MCF 10A (cell line): Measurements from ENCODE around the gene PIRT. TPM values are rescaled to one million over a fixed set of nuclear protein-coding genes. Genes with fewer than 3 reads are reported as not detected.

Experiments
- BruUV-seq: library from RNA; stranded (reverse); fragments of 400-500 nt; replicated peaks from 2 replicates; lab custom pipeline; 2021; lab: Mats Ljungman, UMichigan
- CTCF ChIA-PET: fragments of 300-600 bp; sonication (Branson Sonifier 250); formaldehyde crosslinking; extraction: SDS; loops from one replicate; lab custom pipeline; 2021; ENCODE audit warnings: antibody characterized with exemption, inconsistent platforms; lab: Yijun Ruan, JAX
- POLR2A ChIA-PET: fragments of 300-600, 350-650 bp; sonication (Branson Sonifier 250); formaldehyde crosslinking; extraction: SDS; loops from one replicate; lab custom pipeline; 2020; ENCODE audit warnings: antibody characterized with exemption, inconsistent platforms; lab: Yijun Ruan, JAX
- DNase-seq: peaks from one replicate; pipeline ENCODE4 v3.0.0-alpha.2; 2018; ENCODE audit not compliant: unreplicated experiment
- H3K27ac Mint-ChIP-seq: one replicate; pipeline ENCODE4 v1.8.0; 2022; ENCODE audit warnings: mild to moderate bottlenecking, low read depth, mixed read lengths; ENCODE audit not compliant: unreplicated experiment
- H3K27me3 Mint-ChIP-seq: one replicate; pipeline ENCODE4 v1.8.0; 2022; ENCODE audit warnings: mixed read lengths; ENCODE audit not compliant: insufficient read depth, unreplicated experiment
- H3K36me3 Mint-ChIP-seq: one replicate; pipeline ENCODE4 v1.8.0; 2022; ENCODE audit warnings: mild to moderate bottlenecking, moderate library complexity, mixed read lengths; ENCODE audit not compliant: insufficient read depth, unreplicated experiment
- H3K4me1 Mint-ChIP-seq: one replicate; pipeline ENCODE4 v1.8.0; 2022; ENCODE audit warnings: mixed read lengths; ENCODE audit not compliant: insufficient read depth, unreplicated experiment
- H3K4me3 Mint-ChIP-seq: one replicate; pipeline ENCODE4 v1.8.0; 2022; ENCODE audit warnings: mild to moderate bottlenecking, moderate library complexity, mixed read lengths; ENCODE audit not compliant: unreplicated experiment
- H3K9me3 Mint-ChIP-seq: one replicate; pipeline ENCODE4 v1.8.0; 2022; ENCODE audit warnings: mixed read lengths; ENCODE audit not compliant: unreplicated experiment
- CTCF ChIP-seq: fragments of 200-600 bp; IDR thresholded peaks from one replicate; pipeline ENCODE4 v1.8.0; 2022; ENCODE audit warnings: antibody characterized with exemption, mild to moderate bottlenecking; ENCODE audit not compliant: unreplicated experiment
- intact Hi-C: fragments of 100-400 bp; cut with micrococcal nuclease; formaldehyde crosslinking; loops from 2 replicates; pipeline ENCODE4 v1.14.1; 2022
- total RNA-seq: library from RNA; stranded (reverse); gene quantifications from 2 replicates; pipeline ENCODE4 v1.2.3, GENCODE V29; 2022

Gene PIRT
- total RNA-seq, 1 experiment from 2014 or later, result not detected

- no peak for TF ChIP-seq CTCF
- H3K4me3 Mint-ChIP-seq, result no peak overlapping the region
- no peak overlapping the region for H3K27ac Mint-ChIP-seq
- intact Hi-C loops, result no loop called here
- BruUV-seq, result no TSS peak
- no peaks in the 10 kb centered on the region for H3K36me3 Mint-ChIP-seq
- no peak for DNase-seq
- ChIA-PET CTCF (no interaction called here), POLR2A (no interaction called here)
- H3K4me1 Mint-ChIP-seq, result no peaks in the 10 kb centered on the region
- H3K9me3 Mint-ChIP-seq, result no peaks in the 10 kb centered on the region
- peaks cover 28% of the 10 kb centered on the region for H3K27me3 Mint-ChIP-seq
Measured at GRCh38 chr17:10814075-10814474, 23.8 kb downstream of the PIRT start.

GRCh38 chr17:10812674-10813073 is 25.2 kb downstream of the PIRT start:
- Mint-ChIP-seq H3K4me3 (no peak overlapping the region), H3K27me3 (peaks cover 19% of the 10 kb centered on the region), H3K4me1 (no peaks in the 10 kb centered on the region), H3K36me3 (no peaks in the 10 kb centered on the region), H3K27ac (no peak overlapping the region), H3K9me3 (no peaks in the 10 kb centered on the region)
- ChIA-PET CTCF (interaction anchor here (1.8 kb wide), 1 partner anchor 75 kb away, joined by 5 read pairs; no protein-coding TSS in a partner anchor), POLR2A (no interaction called here)
- no TSS peak for BruUV-seq
- no peak for TF ChIP-seq CTCF
- intact Hi-C loops, result no loop called here
- DNase-seq, result no peak

- BruUV-seq, result no TSS peak
- ChIA-PET POLR2A (no interaction called here), CTCF (no interaction called here)
- Mint-ChIP-seq H3K9me3 (no peaks in the 10 kb centered on the region), H3K27me3 (peaks cover 16% of the 10 kb centered on the region), H3K36me3 (no peaks in the 10 kb centered on the region), H3K4me1 (no peaks in the 10 kb centered on the region), H3K27ac (no peak overlapping the region), H3K4me3 (no peak overlapping the region)
- TF ChIP-seq CTCF, result no peak
- no peak for DNase-seq
- intact Hi-C loops, result no loop called here
Measured at GRCh38 chr17:10809605-10810004, 28.3 kb downstream of the PIRT start.

- Mint-ChIP-seq H3K9me3 (no peaks in the 10 kb centered on the region), H3K4me3 (no peak overlapping the region), H3K4me1 (no peaks in the 10 kb centered on the region), H3K27me3 (peaks cover 23% of the 10 kb centered on the region), H3K36me3 (no peaks in the 10 kb centered on the region), H3K27ac (no peak overlapping the region)
- ChIA-PET CTCF (no interaction called here), POLR2A (interaction anchor here (0.6 to 0.7 kb wide), 2 partner anchors 43 to 331 kb away, joined by 3 read pairs; no protein-coding TSS in a partner anchor)
- no peak for TF ChIP-seq CTCF
- no TSS peak for BruUV-seq
- DNase-seq, result no peak
- intact Hi-C loops, result no loop called here
Measured at GRCh38 chr17:10807704-10808128, 30.2 kb downstream of the PIRT start.
